ENCODE data around the gene MARCHF4.

The MARCHF4 gene

GRCh38 chr2:216371721-216372702 lies at the start of gene MARCHF4:
Gene MARCHF4 (minus strand): TSS chr2:216372483. CDS start chr2:216370260, 2,223 bp downstream.
- in situ Hi-C loops (cut with MboI; ENCODE audit: low sequenced_read_pairs), result no loop called here

GRCh38 chr2:216420367-216421101 lies 48.3 kb upstream of the MARCHF4 start:
- in situ Hi-C loops (cut with MboI; ENCODE audit: low sequenced_read_pairs), result no loop called here

GRCh38 chr2:216418981-216419380 lies 46.7 kb upstream of the MARCHF4 start:
- in situ Hi-C loops (cut with MboI; ENCODE audit: low sequenced_read_pairs), result no loop called here

GRCh38 chr2:216416571-216417307 lies 44.5 kb upstream of the MARCHF4 start:
- in situ Hi-C loops (cut with MboI; ENCODE audit: low sequenced_read_pairs), result no loop called here

GRCh38 chr2:216415541-216415940 lies 43.3 kb upstream of the MARCHF4 start:
- in situ Hi-C loops (cut with MboI; ENCODE audit: low sequenced_read_pairs), result no loop called here

- in situ Hi-C loops (cut with MboI; ENCODE audit: low sequenced_read_pairs), result no loop called here
Observed at GRCh38 chr2:216414772-216415319, 42.6 kb upstream of the MARCHF4 start.

GRCh38 chr2:216413882-216414281 lies 41.6 kb upstream of the MARCHF4 start:
- in situ Hi-C loops (cut with MboI; ENCODE audit: low sequenced_read_pairs), result no loop called here

- in situ Hi-C loops (cut with MboI; ENCODE audit: low sequenced_read_pairs), result no loop called here
Observed at GRCh38 chr2:216412022-216412999, 40.0 kb upstream of the MARCHF4 start, which contains the start of gene SMARCAL1. Gene SMARCAL1 (plus strand): TSS chr2:216412484. CDS start chr2:216414705, 2,221 bp downstream.

GRCh38 chr2:216410550-216410949 lies 38.3 kb upstream of the MARCHF4 start:
- in situ Hi-C loops (cut with MboI; ENCODE audit: low sequenced_read_pairs), result no loop called here

GRCh38 chr2:216408426-216409290 lies 36.4 kb upstream of the MARCHF4 start:
- in situ Hi-C loops (cut with MboI; ENCODE audit: low sequenced_read_pairs), result no loop called here

GRCh38 chr2:216406826-216407225 lies 34.5 kb upstream of the MARCHF4 start:
- in situ Hi-C loops (cut with MboI; ENCODE audit: low sequenced_read_pairs), result no loop called here

- in situ Hi-C loops (cut with MboI; ENCODE audit: low sequenced_read_pairs), result no loop called here
Observed at GRCh38 chr2:216405588-216405987, 33.3 kb upstream of the MARCHF4 start.

- in situ Hi-C loops (cut with MboI; ENCODE audit: low sequenced_read_pairs), result no loop called here
Observed at GRCh38 chr2:216404010-216404618, 31.8 kb upstream of the MARCHF4 start.

- in situ Hi-C loops (cut with MboI; ENCODE audit: low sequenced_read_pairs), result no loop called here
Observed at GRCh38 chr2:216402751-216403150, 30.5 kb upstream of the MARCHF4 start.

GRCh38 chr2:216399621-216400020 lies 27.3 kb upstream of the MARCHF4 start:
- in situ Hi-C loops (cut with MboI; ENCODE audit: low sequenced_read_pairs), result no loop called here

- in situ Hi-C loops (cut with MboI; ENCODE audit: low sequenced_read_pairs), result no loop called here
Observed at GRCh38 chr2:216394881-216395280, 22.6 kb upstream of the MARCHF4 start.

- in situ Hi-C loops (cut with MboI; ENCODE audit: low sequenced_read_pairs), result no loop called here
Observed at GRCh38 chr2:216392945-216393840, 20.9 kb upstream of the MARCHF4 start.
